Activated T-cell treated with anti-CD3 and anti-CD28 coated beads, Interleukin-2, amount 50 U/mL, for 1 hour (primary cell): ENCODE data around the gene ACTG1.
"Not testable (repeated sequence)": the region's sequence is repeated elsewhere in the genome, so short reads cannot be mapped to it uniquely, and the experiment has no call there.

Experiments
- DNase-seq: peaks from one replicate; pipeline ENCODE4 v3.0.0-alpha.2; 2020

ACTG1 gene

GRCh38 chr17:81531998-81532404 is 19.4 kb upstream of the ACTG1 start:
- DNase-seq = not testable (repeated sequence)

DNA sequence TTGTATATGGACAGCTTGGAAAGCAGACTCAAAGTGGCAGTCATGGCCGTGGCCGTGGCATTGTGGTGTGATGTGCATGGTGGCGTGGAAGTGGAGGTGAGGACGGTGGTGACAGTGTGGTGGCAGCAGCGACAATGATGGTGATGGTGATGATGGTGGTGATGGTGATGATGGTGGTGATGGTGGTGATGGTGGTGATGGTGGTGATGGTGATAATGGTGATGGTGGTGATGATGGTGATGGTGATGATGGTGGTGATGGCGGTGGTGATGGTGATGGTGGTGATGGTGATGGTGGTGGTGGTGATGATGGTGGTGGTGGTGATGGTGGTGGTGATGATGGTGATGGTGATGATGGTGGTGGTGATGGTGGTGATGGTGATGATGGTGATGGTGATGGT is 18.4 kb upstream of the ACTG1 start:
- DNase-seq = not testable (repeated sequence)

DNA sequence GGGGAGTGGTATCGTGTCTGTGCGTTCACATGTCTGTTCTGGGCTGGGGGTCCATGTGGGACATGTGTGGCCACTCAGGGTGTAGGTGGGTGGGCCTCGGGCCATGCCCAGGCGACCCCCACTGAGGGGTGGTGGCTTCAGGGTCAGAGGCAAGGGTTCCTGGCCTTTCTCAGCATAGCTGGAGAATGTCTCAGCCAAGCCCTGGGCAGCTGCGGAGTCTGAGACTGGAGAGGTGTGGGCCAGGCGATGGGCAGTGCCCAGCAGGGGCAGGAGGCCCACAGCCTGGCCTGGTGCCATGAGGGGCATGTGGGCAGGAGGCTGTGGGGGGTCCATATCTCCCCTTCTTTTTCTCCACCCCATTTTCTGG is 16.8 kb upstream of the ACTG1 start:
- no peak for DNase-seq

DNA sequence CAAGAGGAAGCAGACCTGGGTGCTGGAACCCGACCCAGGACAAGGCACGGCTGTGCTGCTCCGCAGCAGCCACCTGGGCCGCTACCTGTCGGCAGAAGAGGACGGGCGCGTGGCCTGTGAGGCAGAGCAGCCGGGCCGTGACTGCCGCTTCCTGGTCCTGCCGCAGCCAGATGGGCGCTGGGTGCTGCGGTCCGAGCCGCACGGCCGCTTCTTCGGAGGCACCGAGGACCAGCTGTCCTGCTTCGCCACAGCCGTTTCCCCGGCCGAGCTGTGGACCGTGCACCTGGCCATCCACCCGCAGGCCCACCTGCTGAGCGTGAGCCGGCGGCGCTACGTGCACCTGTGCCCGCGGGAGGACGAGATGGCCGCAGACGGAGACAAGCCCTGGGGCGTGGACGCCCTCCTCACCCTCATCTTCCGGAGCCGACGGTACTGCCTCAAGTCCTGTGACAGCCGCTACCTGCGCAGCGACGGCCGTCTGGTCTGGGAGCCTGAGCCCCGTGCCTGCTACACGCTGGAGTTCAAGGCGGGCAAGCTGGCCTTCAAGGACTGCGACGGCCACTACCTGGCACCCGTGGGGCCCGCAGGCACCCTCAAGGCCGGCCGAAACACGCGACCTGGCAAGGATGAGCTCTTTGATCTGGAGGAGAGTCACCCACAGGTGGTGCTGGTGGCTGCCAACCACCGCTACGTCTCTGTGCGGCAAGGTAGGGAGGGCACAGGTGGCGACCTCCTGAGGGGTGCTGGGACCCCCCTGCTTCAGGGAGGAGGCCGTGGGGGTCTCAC is 16.2 kb upstream of the ACTG1 start:
- DNase-seq = no peak

DNA sequence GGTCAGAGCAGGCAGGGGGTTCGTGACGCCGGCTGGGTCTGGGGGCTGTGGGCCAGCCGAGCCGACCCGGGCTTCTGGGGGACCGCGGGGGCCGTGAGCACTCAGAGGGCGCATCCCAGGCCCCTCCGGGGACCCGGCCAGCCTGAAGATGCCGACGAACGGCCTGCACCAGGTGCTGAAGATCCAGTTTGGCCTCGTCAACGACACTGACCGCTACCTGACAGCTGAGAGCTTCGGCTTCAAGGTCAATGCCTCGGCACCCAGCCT is 15.7 kb upstream of the ACTG1 start:
- DNase-seq = no peak

DNA sequence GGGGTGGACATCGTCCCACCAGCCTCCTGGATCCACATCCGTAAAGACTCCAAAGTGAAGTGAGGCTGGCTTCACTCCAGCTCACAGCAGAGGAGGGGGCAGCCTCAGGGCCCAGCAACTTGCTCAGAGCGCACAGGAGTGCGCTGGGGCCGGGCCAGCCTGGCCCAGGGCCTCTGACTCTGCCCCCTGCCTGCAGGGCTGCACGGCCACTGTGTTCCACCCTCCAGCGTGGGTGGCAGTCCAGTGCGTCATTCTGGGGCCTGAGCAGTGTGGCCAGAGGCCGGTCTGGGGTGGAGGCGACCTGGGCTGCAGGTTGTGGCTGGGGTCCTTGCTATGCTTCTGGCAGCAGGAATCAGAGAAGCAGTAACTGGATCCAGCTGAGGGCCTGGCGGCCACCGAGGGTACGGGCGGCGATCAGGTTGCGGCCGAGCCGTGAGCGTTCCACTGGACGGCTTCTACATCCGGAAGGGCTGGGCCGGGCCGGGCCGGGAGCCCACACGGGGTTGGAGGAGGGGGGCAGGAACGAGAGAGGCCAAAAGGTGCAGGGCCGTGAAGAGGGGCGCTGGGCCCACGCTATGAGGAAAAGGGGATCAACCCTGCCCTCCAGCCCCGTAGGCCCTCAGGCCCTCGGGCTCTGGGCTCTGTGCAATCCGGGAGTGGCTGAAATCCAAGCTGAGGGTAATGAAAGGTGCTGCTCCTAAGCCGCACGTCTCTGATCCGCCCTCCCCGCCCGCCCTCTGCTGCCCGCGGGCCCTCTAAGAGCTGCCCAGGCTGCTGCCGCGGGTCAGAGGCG is 15.2 kb upstream of the ACTG1 start, which contains the start of gene FSCN2:
TSS of gene FSCN2 (plus strand) at position 787 of the 793 bp plus-strand sequence. CDS start 155 bp downstream, outside the sequence.
- DNase-seq = no peak

- no peak for DNase-seq
Observed at GRCh38 chr17:81526662-81527571, 14.3 kb upstream of the ACTG1 start.

GRCh38 chr17:81524865-81525159 is 12.2 kb upstream of the ACTG1 start:
- no peak for DNase-seq

DNA sequence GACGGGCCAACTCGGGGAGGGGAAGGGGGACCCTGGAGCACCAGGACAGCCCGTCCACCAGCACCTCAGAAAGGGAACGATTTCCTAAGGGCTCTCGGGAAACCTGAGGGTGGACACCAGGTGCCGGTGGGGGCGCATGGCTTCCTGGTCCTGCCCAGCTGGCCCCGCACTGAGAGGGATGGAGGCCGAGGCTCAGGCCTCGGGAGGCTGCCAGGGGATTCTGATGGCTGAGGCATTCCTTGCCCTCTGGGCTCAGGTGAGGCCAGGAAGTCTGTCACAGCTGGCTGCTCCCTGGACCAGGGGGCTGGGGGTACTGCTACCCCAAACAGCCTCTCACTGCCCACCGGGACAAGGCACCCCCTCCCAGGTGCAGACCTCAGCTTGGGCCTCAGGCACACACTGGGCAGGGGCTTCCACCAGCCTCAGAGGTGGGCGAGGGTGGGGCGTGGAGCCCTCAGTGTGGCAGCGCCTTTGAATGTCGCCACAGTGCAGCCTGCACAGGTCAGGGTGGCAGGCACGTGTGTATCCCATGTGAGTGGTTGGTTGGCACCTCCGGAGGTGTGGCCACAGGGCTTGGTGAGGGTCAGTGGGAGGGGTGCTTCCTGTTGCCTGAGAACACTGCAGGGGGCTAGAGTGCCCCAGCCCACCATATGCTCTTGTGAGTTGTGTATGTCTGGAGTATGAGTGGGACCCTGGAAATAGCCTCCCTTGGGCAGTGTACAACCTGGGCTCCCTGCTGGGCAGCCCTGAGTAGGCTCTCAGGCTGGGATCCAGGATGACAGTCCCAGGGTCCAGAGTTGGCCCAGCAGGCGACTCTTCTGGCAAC is 11.7 kb upstream of the ACTG1 start:
- DNase-seq = no peak

DNA sequence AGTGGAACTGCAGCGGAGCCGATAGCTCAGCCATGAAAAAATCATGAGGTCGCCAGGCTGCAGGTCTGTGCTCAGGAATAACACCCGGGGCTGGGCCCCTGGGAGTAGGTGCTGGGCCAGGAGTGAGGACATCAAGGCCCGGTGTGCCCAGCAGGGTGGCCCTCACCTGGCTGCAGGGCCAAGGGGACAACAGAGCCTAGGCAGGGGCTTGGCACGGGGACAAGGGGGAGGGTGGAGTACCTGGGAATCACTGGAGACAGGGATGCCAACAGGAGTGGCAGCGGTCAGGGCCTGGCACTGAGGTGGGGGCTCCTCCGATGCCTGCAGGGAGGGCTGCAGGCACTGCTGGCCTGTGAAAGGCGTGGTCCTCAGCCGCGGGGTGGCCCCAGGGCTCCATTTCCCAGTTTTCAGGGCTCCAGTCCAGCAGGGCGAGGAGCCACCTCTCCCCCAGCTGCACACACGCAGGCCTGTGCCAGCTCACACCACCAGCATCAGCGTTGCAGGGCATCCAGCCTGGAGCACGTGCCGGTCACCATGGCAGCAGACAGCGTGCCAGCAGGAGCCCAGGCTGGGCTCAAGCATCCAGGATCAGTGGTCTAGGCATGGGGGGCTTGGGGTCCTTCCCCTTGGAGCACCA is 10.9 kb upstream of the ACTG1 start:
- DNase-seq = no peak

- no peak for DNase-seq
Observed at GRCh38 chr17:81522491-81523401, 10.1 kb upstream of the ACTG1 start.

- DNase-seq = no peak
Observed at GRCh38 chr17:81520021-81520901, 7.7 kb upstream of the ACTG1 start.

- peak; percentile 87 for DNase-seq
Observed at GRCh38 chr17:81519284-81520020, 6.9 kb upstream of the ACTG1 start.

DNA sequence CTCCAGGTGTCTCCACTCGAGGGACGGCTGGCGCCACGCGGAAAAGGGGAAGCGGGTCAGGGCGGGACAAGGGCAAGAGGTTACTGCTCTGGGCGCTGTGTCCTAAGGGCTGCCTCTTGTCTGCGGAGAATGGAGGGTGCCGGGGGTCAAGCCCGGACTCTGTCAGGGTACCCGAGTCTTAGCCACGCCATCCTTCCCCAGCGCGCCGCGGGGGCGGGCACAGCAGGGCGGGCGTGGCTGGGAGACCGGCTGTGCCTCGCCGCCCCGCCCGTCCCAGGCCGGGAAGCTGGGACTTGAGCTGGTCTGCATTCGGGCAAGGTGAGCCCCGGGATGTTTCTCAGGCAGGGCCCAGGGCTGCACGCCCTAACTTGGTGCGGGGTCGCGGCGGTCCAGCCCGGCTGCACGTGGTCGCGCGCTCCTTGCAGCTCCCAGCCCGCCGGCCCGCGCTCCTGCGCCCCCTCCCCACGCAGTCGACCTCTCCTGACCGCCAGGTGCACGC is 6.2 kb upstream of the ACTG1 start:
- DNase-seq = peak; percentile 55

DNA sequence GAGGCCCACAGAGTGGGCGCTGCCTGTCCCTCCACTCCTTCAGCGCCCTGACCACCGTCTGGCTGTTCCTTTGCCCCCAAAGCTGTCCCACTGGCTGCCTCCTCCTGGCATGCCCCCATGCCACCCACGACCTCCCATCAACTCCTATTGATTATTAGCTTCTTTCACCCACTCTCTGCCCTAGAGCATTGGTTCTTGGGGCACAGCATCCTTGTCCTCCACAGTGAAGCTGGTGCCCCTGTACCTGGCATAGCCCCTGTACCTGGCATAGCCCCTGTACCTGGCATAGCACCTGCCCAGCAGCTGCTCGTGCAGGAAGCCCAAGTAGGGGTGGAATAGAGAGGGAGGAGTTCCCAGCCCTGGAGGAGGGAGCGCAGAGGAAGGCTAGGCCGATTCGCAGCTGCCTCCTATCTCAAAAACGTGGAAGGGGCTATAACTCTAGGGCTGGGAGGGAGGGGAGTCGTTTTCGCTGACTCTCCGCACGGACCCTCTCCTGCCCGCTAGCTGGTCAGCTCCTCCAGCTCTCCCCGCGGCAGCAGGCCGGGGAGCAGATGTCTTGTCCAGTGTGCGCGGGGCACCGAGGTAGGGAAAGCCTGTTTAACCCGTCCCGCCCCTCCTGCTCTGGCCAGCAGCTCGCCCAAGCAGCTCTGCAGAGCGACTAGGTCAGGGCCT is 5.7 kb upstream of the ACTG1 start:
- DNase-seq = no peak

DNA sequence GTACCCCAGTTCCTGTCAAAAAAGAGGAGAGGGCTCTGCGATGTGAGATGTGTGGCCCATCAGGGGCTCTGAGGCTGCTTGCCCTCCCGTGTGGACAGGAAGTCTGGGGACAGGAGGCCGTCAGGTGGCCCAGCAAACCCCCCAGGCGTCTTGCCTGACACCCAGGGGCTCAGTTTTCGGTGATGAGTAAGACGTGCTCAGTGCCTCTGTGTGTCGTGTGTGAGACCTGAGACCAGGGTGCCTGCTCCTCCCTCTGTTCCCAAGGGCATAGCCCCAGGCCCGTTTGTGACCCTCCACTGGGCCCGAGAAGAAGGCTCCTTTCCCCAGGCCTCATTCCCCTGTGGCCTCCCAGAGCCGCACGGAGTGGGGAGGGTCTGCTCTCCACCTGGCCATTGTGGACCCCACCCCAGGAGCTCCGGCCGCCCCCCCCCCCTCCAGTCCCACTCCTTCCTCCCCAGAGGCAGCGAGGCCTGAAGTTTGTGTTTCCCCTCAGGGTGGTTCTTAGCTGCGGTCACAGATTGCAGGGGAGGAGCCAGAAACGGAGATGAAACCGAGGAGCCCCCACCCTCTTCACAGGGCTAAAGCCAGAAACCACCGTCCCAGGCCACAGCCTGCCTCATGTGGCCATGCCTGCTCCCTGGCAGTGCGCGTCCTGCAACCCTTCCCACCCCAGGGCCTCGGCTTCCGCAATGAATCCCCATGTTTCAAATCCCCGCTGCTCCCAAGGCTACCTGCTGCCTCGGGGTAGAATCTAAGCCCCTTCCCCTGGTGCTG is 4.9 kb upstream of the ACTG1 start:
- no peak for DNase-seq

DNA sequence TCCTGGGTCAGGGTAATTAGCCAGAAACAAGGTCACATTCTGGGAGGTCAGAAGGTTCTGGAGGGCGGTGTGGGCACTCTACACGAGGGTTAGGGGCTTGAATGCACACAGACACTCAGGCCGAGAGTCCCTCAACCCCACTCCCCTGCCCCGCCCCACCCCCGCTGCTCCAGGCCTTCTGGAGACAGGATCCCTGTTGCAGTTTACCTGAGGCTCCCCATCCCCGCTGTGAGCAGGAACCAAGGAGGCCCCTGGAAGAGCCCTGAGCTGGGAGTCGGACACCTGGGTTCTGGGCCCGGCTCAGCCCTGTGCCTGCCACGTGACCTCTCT is 4.4 kb upstream of the ACTG1 start:
- no peak for DNase-seq

DNA sequence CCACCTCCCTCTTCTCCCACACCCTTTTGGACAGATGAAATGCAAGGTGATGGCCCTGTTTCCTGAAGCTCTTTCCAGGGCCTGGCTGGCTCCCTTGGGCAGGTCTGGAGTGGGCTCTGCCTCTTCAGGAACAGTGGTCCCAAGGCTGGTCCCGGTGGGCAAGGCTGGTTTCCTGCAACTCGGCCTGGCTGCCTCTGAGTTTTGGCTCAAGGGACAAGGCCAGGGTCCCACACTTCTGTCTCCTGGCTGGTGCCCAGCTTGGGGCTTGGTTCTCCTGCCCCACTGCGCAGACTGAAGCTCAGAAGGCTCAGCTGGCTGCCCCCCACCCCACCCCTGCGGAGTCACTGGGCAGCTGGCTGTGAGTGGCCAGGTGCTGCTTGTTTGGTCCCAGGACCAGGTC is 3.8 kb upstream of the ACTG1 start:
- DNase-seq = peak; percentile 33
